Hair follicle dermal papilla cell (primary cell): ENCODE data around the gene SHOX. TPM values are rescaled to one million over a fixed set of nuclear protein-coding genes. Genes with fewer than 3 reads are reported as not detected.

Experiments used
- total RNA-seq: library from RNA; depleted of rRNA; stranded (reverse); fragments of >200 nt; gene quantifications from 2 replicates; pipeline ENCODE4 v1.2.3, GENCODE V29; 2012

The SHOX gene
- not detected in 2 replicates for total RNA-seq

DNA sequence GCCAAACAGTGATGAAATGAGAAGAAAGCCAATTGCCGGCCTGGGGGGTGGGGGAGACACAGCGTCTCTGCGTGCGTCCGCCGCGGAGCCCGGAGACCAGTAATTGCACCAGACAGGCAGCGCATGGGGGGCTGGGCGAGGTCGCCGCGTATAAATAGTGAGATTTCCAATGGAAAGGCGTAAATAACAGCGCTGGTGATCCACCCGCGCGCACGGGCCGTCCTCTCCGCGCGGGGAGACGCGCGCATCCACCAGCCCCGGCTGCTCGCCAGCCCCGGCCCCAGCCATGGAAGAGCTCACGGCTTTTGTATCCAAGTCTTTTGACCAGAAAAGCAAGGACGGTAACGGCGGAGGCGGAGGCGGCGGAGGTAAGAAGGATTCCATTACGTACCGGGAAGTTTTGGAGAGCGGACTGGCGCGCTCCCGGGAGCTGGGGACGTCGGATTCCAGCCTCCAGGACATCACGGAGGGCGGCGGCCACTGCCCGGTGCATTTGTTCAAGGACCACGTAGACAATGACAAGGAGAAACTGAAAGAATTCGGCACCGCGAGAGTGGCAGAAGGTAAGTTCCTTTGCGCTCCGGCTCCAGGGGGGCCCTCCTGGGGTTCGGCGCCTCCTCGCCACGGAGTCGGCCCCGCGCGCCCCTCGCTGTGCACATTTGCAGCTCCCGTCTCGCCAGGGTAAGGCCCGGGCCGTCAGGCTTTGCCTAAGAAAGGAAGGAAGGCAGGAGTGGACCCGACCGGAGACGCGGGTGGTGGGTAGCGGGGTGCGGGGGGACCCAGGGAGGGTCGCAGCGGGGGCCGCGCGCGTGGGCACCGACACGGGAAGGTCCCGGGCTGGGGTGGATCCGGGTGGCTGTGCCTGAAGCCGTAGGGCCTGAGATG, at the start of gene SHOX:
Gene SHOX, plus strand, starts transcription at position 180 of the 885 bp plus-strand sequence. Its CDS starts 107 bp downstream, at position 287.

Other genes with a start within 250 kb of the SHOX start
- gene PPP2R3B, start 243.9 kb upstream of the SHOX start, total RNA-seq, result 8.9 and 12.4 TPM in 2 replicates